ENCODE results near the gene ZNF646.

The ZNF646 gene

DNA sequence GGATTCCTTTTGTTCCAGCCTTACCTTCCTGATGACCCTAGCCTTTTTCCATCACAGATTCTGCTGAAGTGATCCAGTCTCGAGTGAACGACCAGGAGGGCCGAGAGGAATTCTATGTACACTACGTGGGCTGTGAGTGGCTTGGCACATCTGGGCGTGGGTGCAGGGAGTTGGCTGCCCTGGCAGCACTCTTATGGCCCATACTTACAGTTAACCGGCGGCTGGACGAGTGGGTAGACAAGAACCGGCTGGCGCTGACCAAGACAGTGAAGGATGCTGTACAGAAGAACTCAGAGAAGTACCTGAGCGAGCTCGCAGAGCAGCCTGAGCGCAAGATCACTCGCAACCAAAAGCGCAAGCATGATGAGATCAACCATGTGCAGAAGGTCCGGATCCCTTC is 45.9 kb downstream of the ZNF646 start:
- TF ChIP-seq CTCF (IDR thresholded peaks at IDR 0.05; ENCODE audit: extremely low read depth, insufficient read depth, missing control alignments), result no peak
- in situ Hi-C loops (cut with MboI; ENCODE audit: low pct_unique_long_range_greater_than_20kb, low sequenced_read_pairs, unreplicated experiment), result no loop called here
- DNase-seq (ENCODE audit: low spot score), result no peak

DNA sequence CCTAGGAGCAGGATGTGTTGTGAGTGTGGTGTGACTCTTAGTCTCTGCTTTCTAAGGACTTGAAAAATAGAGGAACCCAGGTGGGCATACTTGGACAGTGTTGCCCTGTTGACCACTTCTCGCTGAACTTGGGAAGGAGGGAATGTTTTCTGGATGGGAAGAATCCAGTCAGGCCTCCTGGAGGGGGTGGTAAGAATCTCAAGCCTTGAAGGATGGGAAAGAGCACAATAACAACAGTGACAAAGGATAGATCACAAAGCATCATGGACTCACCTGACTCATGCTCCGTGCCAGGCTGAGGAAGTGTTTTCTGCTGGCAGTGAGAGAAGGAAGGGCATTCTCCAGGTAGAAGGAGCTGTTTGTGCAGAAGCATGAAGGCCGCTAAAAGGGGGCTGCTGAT is 51.6 kb downstream of the ZNF646 start:
- no peak for DNase-seq (ENCODE audit: low spot score)
- in situ Hi-C loops (cut with MboI; ENCODE audit: low pct_unique_long_range_greater_than_20kb, low sequenced_read_pairs, unreplicated experiment), result no loop called here
- no peak for TF ChIP-seq CTCF (IDR thresholded peaks at IDR 0.05; ENCODE audit: extremely low read depth, insufficient read depth, missing control alignments)

GRCh38 chr16:31127182-31127581 is 53.0 kb downstream of the ZNF646 start:
- in situ Hi-C loops (cut with MboI; ENCODE audit: low pct_unique_long_range_greater_than_20kb, low sequenced_read_pairs, unreplicated experiment), result no loop called here
- no peak for DNase-seq (ENCODE audit: low spot score)
- no peak for TF ChIP-seq CTCF (IDR thresholded peaks at IDR 0.05; ENCODE audit: extremely low read depth, insufficient read depth, missing control alignments)

- DNase-seq (ENCODE audit: low spot score), result no peak
- TF ChIP-seq CTCF (IDR thresholded peaks at IDR 0.05; ENCODE audit: extremely low read depth, insufficient read depth, missing control alignments), result no peak
- in situ Hi-C loops (cut with MboI; ENCODE audit: low pct_unique_long_range_greater_than_20kb, low sequenced_read_pairs, unreplicated experiment), result no loop called here
Measured at GRCh38 chr16:31128711-31129567, 54.7 kb downstream of the ZNF646 start.

- no peak for TF ChIP-seq CTCF (IDR thresholded peaks at IDR 0.05; ENCODE audit: extremely low read depth, insufficient read depth, missing control alignments)
- in situ Hi-C loops (cut with MboI; ENCODE audit: low pct_unique_long_range_greater_than_20kb, low sequenced_read_pairs, unreplicated experiment), result no loop called here
Measured at GRCh38 chr16:31129568-31130335, 55.5 kb downstream of the ZNF646 start.

GRCh38 chr16:31130336-31130891 is 56.2 kb downstream of the ZNF646 start:
- no peak for DNase-seq (ENCODE audit: low spot score)
- no peak for TF ChIP-seq CTCF (IDR thresholded peaks at IDR 0.05; ENCODE audit: extremely low read depth, insufficient read depth, missing control alignments)
- in situ Hi-C loops (cut with MboI; ENCODE audit: low pct_unique_long_range_greater_than_20kb, low sequenced_read_pairs, unreplicated experiment), result no loop called here

More at GRCh38 chr16:31129568-31130335, 55.5 kb downstream of the ZNF646 start:
- no peak for DNase-seq (ENCODE audit: low spot score)

Data from GM13977 (cell line).